GM19328 (cell line): Measurements from ENCODE around the gene SHROOM1.
"Not testable (repeated sequence)": the region's sequence is repeated elsewhere in the genome, so short reads cannot be mapped to it uniquely, and the experiment has no call there.

Source experiments
- ATAC-seq: cut with Tn5 transposase; IDR thresholded peaks from one replicate; pipeline ENCODE4 v1.9.1; 2021; ENCODE audit warnings: mild to moderate bottlenecking, moderate library complexity; ENCODE audit not compliant: unreplicated experiment

SHROOM1 gene

DNA sequence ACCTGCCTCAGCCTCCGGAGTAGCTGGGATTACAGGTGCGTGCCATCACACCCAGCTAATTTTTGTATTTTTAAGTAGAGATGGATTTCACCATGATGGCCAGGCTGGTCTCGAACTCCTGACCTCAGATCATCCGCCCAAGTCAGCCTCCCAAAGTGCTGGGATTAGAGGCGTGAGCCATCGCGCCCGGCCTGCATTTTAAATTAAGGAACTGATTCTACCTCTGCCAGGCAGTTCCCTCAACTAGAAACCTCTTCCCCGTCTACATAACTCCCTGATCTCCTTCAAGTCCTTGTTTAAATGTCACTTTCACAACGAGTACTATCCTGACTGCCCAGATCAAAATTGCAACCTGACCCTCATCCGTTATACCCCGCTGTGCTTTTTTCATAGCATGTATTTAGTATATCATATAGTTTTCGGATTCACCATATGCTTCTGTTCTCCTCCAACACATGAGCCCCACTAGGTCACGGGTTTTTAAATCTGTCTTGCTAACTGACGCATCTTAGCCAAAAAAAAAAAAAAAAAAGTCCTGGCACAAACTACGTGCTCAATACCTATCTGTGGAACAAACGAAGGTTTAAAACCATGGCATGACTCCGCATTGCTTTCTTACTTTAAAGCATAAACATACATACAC is 18.2 kb downstream of the SHROOM1 start:
- ATAC-seq = no peak

DNA sequence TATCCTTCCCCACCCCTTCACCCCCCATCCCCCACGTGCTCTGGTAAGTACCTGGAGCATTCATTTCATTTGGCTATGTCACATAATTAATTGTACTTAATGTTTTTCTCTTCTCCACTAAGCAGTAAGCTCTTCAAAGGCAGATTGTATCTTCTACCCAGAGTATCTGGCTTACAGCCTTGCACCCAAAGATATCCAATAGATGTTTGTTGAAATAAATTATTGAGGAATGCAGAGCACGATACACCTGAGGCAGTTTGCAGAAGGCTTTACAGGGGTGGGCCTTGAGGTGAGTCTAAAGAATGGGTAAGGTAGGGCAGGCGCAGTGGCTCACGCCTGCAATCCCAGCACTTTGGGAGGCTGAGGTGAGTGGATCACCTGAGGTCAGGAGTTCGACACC is 19.8 kb downstream of the SHROOM1 start:
- no peak for ATAC-seq

DNA sequence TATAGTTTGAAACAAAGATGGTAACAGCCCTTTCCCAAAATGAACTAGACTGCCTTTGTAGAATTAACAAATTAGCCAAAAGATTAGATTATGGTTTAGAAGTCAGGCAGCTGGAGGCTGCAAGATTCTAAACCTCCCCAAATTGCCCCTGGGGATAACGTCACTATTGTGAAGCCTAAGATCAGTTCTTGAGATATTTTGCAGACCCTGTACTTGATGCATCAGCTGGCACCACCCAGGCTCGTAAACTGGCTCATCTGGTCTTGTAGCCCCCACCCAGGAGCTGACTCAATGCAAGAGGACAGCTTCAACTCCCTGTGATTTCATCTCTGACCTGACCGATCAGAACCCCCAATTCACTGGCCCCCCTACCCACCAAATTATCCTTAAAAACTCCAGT is 21.6 kb downstream of the SHROOM1 start:
- no peak for ATAC-seq

DNA sequence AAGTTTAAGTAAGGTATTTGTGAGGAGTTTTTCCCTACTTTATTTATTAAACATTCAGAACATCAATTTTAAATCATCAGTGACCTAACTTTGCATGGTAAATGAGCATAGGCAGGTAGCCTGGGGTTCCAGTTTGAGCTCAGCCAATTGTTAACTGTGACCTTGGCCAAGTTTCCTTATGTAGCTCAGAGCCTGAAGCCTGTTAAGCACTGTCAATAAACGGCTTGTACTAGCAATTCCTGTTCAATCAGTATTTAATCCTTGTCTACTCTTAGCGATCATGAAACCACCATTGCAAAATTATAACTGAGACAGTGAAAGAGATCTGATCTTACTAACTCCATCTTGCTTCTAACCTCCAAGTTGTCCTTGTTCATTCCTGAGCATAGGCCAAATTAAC is 22.0 kb downstream of the SHROOM1 start:
- ATAC-seq = no peak

DNA sequence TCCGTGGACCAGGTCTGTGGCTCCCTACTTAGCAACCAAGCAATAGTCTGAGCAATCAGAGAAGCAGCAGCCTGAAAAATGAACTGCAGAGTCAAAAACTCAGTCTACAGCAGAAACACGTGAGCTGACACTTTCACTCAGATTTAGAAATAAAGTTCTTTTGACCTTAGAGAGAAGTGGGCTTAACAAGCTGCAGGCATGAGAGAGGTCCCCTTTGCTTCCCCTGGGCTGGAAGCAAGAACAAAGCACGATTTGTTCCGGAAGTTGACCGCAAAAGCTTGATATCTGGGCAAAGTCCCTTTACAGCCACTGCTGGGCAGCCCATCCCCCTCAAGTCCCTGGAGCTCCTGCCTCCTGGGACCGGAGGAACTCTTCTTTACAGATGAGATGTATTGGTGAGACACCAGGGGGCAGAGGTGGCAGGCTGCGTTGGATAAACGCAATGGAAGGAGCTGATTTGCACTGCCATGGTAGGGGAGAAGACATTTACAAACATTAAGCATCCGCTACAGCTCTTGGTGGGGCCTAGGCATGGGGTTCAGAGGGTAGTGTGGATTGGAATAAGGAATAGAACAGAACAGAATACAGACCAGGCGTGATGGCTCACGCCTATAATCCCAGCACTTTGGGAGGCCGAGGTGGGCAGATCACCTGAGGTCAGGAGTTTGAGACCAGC is 23.1 kb downstream of the SHROOM1 start:
- no peak for ATAC-seq

DNA sequence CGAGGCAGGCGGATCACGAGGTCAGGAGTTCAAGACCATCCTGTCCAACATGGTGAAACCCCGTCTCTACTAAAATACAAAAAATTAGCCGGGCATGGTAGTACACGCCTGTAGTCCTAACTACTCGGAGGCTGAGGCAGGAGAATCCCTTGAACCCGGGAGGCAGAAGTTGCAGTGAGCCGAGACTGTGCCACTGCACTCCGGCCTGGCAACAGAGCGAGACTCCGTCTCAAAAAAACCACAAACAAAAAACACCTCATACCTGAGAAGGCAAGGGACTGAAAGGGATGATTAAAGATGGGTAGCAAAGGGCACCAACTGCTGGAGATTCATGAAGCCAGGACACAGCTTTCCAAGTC is 23.7 kb downstream of the SHROOM1 start:
- ATAC-seq = not testable (repeated sequence)

DNA sequence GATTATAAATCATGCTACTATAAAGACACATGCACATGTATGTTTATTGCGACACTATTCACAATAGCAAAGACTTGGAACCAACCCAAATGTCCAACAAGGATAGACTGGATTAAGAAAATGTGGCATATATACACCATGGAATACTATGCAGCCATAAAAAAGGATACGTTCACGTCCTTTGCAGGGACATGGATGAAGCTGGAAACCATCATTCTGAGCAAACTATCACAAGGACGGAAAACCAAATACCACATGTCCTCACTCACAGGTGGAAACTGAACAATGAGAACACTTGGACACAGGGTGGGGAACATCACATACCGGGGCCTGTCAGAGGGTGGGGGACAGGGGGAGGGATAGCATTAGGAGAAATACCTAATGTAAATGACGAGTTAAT is 24.6 kb downstream of the SHROOM1 start:
- ATAC-seq = not testable (repeated sequence)

DNA sequence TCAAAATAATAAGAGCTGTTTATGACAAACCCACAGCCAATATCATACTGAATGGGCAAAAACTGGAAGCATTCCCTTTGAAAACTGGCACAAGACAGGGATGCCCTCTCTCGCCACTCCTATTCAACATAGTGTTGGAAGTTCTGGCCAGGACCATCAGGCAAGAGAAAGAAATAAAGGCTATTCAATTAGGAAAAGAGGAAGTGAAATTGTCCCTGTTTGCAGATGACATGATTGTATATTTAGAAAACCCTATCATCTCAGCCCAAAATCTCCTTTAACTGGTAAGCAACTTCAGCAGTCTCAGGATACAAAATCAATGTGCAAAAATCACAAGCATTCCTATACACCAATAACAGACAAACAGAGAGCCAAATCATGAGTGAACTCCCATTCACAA is 26.2 kb downstream of the SHROOM1 start:
- not testable (repeated sequence) for ATAC-seq

DNA sequence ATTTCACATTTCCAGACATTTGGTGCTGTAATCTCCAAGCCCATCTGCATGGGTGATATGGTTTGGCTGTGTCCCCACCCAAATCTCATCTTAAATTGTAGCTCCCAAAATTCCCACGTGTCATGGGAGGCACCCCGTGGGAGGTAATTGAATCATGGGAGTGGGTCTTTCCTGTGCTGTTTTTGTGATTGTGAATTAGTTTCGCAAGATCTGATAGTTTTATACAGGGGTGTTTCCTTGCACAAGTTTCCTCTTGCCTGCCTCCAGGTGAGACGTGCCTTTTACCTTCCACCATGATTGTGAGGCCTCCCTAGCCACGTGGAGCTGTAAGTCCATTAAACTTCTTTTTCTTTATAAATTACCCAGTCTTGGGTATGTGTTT is 27.8 kb downstream of the SHROOM1 start:
- not testable (repeated sequence) for ATAC-seq

DNA sequence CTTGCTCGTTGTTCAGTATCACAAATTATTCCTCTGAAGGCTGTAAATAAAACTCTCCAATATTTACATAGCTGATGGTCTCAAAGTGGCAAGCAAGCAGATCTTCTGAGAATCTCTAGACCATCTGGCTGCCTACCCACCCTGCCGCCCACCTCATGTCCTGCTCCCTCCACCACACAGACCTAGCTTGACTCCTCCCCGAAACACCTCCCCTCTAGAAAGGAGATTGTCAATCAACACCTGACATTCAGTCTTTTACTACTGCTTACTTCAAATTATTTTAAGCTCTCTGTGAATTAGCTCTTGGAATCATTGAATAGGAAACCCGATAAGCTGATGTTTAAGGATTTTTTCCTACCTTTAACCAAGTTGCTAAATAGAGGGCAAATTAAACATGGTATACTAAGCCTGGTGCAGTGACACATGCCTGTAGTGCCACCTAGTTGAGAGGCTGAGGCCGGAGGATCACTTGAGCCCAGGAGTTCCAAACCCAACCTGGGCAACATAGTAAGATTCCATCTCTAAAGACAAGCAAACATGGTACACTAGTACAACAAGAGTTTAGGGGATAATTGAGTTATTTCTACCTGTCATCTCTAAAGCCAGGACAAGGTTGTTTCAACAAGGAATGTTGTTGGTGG is 28.3 kb downstream of the SHROOM1 start:
- no peak for ATAC-seq

DNA sequence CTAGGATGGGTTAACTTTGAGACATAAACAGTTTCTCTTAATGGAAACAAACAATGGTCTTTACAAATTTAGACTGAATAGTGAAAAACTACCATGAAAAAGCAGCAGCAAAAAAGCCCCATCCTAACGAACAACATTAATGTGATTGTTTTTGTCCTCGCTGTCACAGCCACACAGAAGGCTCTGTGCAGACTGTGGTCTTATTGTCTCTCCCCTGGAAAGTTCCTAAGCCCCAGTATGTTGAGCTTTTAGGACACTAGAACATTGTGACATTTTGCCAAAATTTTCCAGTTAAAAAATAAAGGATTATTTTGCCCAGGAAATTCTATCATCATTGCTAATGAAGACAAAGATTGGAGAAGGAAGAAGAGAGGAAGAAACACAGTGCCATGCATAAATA is 29.9 kb downstream of the SHROOM1 start:
- no peak for ATAC-seq

DNA sequence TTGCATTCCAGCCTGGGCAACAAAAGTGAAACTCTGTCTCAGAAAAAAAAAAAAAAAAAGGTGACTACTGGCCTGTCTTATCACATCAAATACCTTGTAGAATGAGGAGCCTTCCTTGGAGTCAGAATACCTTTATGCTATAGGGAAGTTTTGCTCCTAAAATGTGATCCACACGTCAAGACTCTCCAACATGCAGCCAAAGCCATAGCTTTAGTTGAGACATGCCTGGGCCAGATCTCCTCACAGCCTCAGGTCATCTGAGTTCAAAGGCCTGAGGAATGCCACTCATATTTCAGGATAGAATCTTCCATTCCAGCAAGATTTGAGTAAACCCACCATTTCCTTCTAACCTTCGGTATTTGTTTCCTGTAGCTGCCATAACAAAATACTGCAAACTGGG is 31.1 kb downstream of the SHROOM1 start:
- ATAC-seq = no peak

DNA sequence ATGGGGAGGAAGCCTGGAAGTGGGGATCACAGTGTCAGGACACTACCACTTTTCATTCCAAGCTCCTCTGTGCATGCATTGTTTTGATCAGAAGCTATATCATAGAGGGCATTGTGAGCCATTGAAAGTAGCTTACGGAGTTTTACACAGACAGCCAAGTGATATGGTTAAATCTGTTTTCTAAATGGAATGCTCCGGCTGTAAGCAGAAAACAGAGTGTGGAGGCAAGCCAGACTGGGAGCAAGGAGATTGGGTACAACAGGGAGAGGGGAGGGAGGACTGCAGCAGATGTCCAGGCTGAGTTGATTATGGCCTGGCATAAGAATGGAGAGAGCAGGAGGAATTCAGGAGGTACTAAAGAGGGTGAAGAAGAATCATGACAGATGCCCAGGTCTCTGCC is 32.8 kb downstream of the SHROOM1 start:
- ATAC-seq = no peak

DNA sequence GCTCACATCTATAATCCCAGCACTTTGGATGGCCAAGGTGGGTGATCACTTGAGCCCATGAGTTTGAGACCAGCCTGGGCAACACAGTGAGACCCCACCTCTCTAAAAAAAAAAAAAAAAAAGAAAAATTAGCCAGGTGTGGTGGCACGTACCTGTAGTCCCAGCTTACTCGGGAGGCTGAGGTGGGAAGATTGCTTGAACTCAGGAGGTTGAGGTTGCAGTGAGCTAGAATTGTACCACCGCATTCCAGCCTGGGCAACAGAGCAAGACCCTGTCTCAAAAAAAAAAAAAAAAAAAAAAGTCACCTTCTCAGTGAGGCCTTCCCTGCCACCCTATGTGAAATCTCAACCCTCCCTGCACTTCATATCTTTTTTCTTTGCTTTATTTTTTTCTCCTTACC is 39.4 kb downstream of the SHROOM1 start:
- no peak for ATAC-seq

DNA sequence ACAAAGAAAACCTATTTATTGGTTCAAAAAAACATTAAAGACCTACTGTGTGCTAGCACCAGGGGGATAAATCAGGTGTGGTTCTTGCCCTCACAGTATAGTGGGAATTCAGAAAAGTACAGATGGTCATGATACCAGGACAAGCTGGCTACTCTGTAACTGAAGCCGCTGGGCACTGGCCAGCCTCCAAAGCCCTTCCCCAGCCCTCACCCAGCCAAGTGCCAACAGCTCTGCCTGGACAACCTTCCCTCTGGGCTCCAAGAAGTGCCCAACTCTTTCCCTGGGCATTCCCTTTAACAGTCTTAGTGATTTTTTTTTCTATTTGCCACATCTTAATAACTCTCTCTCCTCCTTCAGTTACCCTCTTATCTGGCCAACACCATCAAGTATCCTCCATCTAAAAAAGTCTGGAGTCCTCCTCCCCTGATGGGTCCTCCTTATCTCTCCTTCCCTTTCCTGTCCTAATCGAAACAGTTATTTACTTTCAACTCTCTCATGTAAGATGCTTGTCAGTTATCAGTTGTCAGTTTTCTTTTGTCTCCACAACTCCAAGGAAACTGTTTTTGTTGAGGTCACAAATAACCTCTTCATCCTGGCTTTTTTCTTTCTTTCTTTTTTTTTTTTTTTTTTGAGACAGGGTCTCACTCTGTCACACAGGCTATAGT is 40.1 kb downstream of the SHROOM1 start:
- no peak for ATAC-seq

DNA sequence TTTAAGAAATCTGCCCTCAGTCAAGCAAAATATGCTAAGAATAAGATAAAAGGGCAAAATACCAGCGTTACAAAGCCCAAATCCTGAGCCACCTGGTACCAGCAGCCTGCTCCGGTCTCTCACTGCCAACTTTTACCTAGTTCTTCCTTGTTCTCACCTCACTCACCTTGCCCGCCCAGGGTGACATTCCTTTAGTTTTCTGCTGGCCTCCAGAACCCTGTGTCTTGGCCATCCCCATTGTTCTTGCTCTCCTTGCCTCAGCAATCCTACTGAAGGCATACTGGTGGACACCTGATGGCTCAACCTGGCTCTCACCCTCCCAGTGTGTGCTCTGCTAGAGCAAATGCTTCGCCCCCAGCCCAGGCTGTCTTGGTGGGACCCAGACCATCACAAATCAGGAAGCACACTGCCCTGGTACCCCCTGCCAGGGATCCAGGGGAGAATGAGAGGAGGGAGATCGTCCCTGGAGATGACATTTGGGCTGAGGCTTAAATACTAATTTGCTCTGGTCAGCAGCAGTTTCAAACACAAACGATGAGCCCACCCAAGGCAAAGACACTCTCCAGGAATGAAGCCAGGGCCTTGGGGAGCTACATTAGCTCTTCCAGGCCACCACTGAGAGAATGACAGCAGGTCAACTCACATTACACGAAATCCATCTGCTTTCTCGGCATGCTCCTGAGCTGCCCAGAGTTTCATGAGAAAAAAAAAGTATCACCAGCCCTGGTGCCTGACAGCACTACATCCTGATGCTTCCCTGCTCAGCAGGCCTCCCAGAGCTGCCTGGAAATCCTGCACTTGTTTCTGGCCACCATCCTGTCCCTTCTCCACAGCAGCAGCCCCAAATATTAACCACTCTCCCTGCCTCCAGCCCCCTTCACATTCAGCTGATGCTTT is 41.2 kb downstream of the SHROOM1 start:
- ATAC-seq = no peak

DNA sequence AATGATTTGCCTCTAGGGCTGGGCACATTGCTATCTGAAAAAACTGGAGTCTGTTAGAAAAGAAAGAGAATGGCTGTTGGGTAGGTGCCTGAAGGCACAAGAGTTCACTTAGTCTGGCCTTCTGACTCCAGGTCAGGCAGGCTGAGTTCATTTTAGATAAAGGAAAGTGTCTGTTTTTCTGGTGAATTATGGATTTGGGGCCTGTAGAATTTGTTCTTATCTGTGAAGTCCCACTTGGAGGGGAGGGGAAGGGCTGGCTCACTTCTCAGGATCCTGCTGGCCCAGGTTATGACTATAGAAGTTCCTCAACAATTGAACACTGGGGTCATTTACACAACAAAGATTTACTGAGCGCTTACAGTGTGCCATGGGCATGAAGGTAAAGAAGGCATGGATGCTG is 41.9 kb downstream of the SHROOM1 start:
- ATAC-seq = no peak

DNA sequence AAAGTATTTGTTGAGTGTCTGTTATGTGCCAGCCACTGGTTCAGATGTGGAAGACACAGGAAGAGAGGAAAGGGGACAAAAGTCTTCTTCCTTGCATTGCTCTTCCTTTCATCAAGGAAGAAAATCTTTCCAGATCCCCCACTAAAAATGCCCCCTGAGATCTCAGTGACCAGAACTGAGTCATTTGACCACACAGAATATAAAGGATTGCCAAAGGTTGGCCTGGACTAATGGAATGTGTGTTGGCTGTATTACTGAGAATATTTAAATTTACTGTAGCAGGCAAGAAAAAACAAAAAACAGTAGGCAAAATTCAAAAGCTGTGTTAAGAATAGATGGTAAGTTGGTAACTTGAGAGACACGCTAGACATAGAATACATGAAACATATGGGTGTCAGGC is 43.4 kb downstream of the SHROOM1 start:
- no peak for ATAC-seq

DNA sequence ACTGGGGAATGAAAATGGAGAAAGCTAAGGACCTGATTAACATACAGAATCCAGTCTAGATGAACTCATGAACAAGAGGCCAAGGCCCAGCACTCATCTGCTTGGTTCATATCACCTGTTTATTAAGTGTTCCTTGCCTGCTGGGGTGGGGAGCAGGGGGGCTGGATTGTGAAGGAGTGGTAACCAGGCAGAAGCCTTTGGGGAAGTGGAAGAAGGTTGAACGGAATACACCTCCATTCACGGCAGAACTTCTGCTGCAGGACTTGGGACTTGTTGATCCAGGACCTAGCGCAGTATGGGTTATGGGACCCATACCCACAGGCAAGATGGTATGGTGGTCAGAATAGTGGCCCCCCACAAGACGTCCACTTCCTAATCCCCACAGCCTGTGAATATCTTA is 44.6 kb downstream of the SHROOM1 start:
- ATAC-seq = no peak

DNA sequence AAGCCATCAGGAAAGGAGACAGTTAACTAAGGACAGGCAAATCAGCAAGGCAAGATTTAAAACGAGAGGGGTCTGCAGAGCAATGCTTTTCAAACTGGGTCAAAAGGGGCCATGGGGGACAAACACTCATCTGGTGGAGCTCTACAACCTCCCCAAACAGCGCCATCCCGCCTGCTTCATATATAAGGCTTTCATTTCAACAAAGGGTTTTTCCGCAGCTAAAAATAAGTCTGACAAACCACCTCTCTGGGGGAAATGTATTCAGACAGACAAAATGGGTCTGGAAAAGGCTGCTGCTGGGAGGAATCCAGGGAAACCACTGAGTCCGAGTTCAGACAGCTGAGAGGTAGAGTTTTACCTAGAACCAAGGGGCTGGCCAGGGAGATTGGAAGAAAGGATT is 45.1 kb downstream of the SHROOM1 start:
- ATAC-seq = no peak

DNA sequence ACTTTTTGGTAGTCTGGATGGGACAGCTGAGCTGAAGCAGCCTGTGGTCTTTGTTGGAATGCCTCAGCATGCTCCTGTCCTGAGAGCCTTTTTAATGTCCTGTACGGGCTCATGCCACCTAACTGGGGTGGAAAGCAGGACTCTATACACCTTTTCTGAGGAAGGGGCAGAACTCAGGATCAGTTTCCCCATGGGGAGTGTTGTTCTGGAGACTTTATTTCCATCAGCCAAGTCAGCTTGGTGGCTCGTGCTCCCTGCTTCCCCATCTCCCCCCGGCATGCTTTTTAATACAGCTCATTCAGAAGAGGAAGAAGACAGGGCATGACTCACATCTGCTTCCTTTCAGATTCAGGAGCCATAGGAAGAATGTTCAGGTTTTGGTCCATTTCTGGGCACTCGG is 48.3 kb downstream of the SHROOM1 start:
- no peak for ATAC-seq
